ENCODE measurements around the gene KRTAP10-5. TPM values are rescaled to one million over a fixed set of nuclear protein-coding genes. Genes with fewer than 3 reads are reported as not detected.
"Not testable (repeated sequence)": the region's sequence is repeated elsewhere in the genome, so short reads cannot be mapped to it uniquely, and the experiment has no call there.

KRTAP10-5 gene
- total and polyA plus RNA-seq, 2 experiments from 2014 or later = not detected

GRCh38 chr21:44594406-44594916 lies 14.1 kb upstream of the KRTAP10-5 start:
- Histone ChIP-seq H3K79me2 (ENCODE audit: insufficient read depth) (no peaks in the 10 kb centered on the region), H3K4me2 (ENCODE audit: unreplicated experiment) (no peak overlapping the region), H3K4me1 (ENCODE audit: insufficient read depth) (no peaks in the 10 kb centered on the region), H3F3A (ENCODE audit: insufficient read depth) (no peaks in the 10 kb centered on the region), H2AFZ (no peak overlapping the region), H3K4me3 (no peak overlapping the region), H3K9me3 (ENCODE audit: low read depth) (no peaks in the 10 kb centered on the region), H3K27me3 (replicated peaks; ENCODE audit: insufficient read depth) (peaks cover 15% of the 10 kb centered on the region), H3K36me3 (ENCODE audit: low read depth) (no peaks in the 10 kb centered on the region), H3K27ac (no peak overlapping the region), H3K9ac (no peak overlapping the region), H4K20me1 (ENCODE audit: insufficient read depth) (no peaks in the 10 kb centered on the region), H3K9me2 (ENCODE audit: insufficient read depth) (no peaks in the 10 kb centered on the region)
- 41 to 45% methylated on average over 12 of the region's 12 CpGs for WGBS, 2 experiments (ENCODE audit: low coverage in 1 of 2, low lambda C conversion rate in 2 of 2, missing lambda C conversion rate in 2 of 2)
- no peak for DNase-seq
- in situ Hi-C loops (cut with MboI) = loop anchor here (25.0 kb wide), 1 partner anchor 532 kb away; no protein-coding TSS in a partner anchor
- TF ChIP-seq EZH2 (IDR thresholded peaks at IDR 0.05; ENCODE audit: insufficient read depth, poor library complexity, severe bottlenecking) (no peak), EZH2phosphoT487 (IDR thresholded peaks at IDR 0.05; ENCODE audit: insufficient read depth, low read depth) (no peak)

- Histone ChIP-seq H2AFZ (no peak overlapping the region), H3K9me3 (ENCODE audit: low read depth) (no peaks in the 10 kb centered on the region), H3K4me3 (no peak overlapping the region), H3K4me2 (ENCODE audit: unreplicated experiment) (no peak overlapping the region), H3K27me3 (replicated peaks; ENCODE audit: insufficient read depth) (peaks cover 12% of the 10 kb centered on the region), H3K4me1 (ENCODE audit: insufficient read depth) (no peaks in the 10 kb centered on the region), H4K20me1 (ENCODE audit: insufficient read depth) (no peaks in the 10 kb centered on the region), H3K9me2 (ENCODE audit: insufficient read depth) (no peaks in the 10 kb centered on the region), H3K9ac (no peak overlapping the region), H3K27ac (no peak overlapping the region), H3K36me3 (ENCODE audit: low read depth) (no peaks in the 10 kb centered on the region), H3K79me2 (ENCODE audit: insufficient read depth) (no peaks in the 10 kb centered on the region), H3F3A (ENCODE audit: insufficient read depth) (no peaks in the 10 kb centered on the region)
- no peak for TF ChIP-seq EZH2phosphoT487 (IDR thresholded peaks at IDR 0.05; ENCODE audit: insufficient read depth, low read depth)
- TF ChIP-seq EZH2 (IDR thresholded peaks at IDR 0.05; ENCODE audit: insufficient read depth, poor library complexity, severe bottlenecking) = no peak
- no peak for DNase-seq
- WGBS, 2 experiments (ENCODE audit: low coverage in 1 of 2, low lambda C conversion rate in 2 of 2, missing lambda C conversion rate in 2 of 2) = 51 to 52% methylated on average over 20 of the region's 20 CpGs
- in situ Hi-C loops (cut with MboI) = loop anchor here (25.0 kb wide), 1 partner anchor 532 kb away; no protein-coding TSS in a partner anchor
Observed at GRCh38 chr21:44593598-44594405, 13.4 kb upstream of the KRTAP10-5 start.

- Histone ChIP-seq H3K9ac (no peak within 1 kb of the TSS), H3K9me2 (ENCODE audit: insufficient read depth) (no peaks in the 10 kb centered on the region), H3K27ac (no peak within 1 kb of the TSS), H3K27me3 (replicated peaks; ENCODE audit: insufficient read depth) (peaks cover 3% of the 10 kb centered on the region), H4K20me1 (ENCODE audit: insufficient read depth) (no peaks in the 10 kb centered on the region), H3K4me3 (no peak within 1 kb of the TSS), H2AFZ (no peak within 1 kb of the TSS), H3K79me2 (ENCODE audit: insufficient read depth) (no peaks in the 10 kb centered on the region), H3K4me1 (ENCODE audit: insufficient read depth) (no peaks in the 10 kb centered on the region), H3K36me3 (ENCODE audit: low read depth) (no peaks in the 10 kb centered on the region), H3K9me3 (ENCODE audit: low read depth) (no peaks in the 10 kb centered on the region), H3F3A (ENCODE audit: insufficient read depth) (no peaks in the 10 kb centered on the region), H3K4me2 (ENCODE audit: unreplicated experiment) (no peak within 1 kb of the TSS)
- in situ Hi-C loops (cut with MboI) = loop anchor here (25.0 kb wide), 1 partner anchor 530 kb away; no protein-coding TSS in a partner anchor
- no peak for DNase-seq
- TF ChIP-seq EZH2phosphoT487 (IDR thresholded peaks at IDR 0.05; ENCODE audit: insufficient read depth, low read depth) (no peak), EZH2 (IDR thresholded peaks at IDR 0.05; ENCODE audit: insufficient read depth, poor library complexity, severe bottlenecking) (no peak)
- WGBS, 2 experiments (ENCODE audit: low coverage in 1 of 2, low lambda C conversion rate in 2 of 2, missing lambda C conversion rate in 2 of 2) = 29% methylated on average over 32 to 33 of the region's 33 CpGs
Observed at GRCh38 chr21:44592446-44593311, 12.3 kb upstream of the KRTAP10-5 start, which contains the start of gene KRTAP10-6. TSS of gene KRTAP10-6 (minus strand) at chr21:44592505. CDS start at chr21:44592484, 21 bp downstream.

- not testable (repeated sequence) for H3K9ac ChIP-seq; H3K79me2 ChIP-seq (ENCODE audit: insufficient read depth); H3K36me3 ChIP-seq (ENCODE audit: low read depth); H4K20me1 ChIP-seq (ENCODE audit: insufficient read depth); H3K9me2 ChIP-seq (ENCODE audit: insufficient read depth); H3K4me3 ChIP-seq; H3K27ac ChIP-seq; H3K4me1 ChIP-seq (ENCODE audit: insufficient read depth); DNase-seq; H2AFZ ChIP-seq; H3K4me2 ChIP-seq (ENCODE audit: unreplicated experiment); H3K27me3 ChIP-seq (replicated peaks; ENCODE audit: insufficient read depth); H3K9me3 ChIP-seq (ENCODE audit: low read depth); H3F3A ChIP-seq (ENCODE audit: insufficient read depth)
- in situ Hi-C loops (cut with MboI) = loop anchor here (25.0 kb wide), 1 partner anchor 529 kb away; no protein-coding TSS in a partner anchor
- 11% methylated on average over 2 to 3 of the region's 4 CpGs for WGBS, 2 experiments (ENCODE audit: low coverage in 1 of 2, low lambda C conversion rate in 2 of 2, missing lambda C conversion rate in 2 of 2)
Observed at GRCh38 chr21:44591801-44592130, 11.4 kb upstream of the KRTAP10-5 start.

GRCh38 chr21:44590897-44591800 lies 10.7 kb upstream of the KRTAP10-5 start:
- not testable (repeated sequence) for H2AFZ ChIP-seq; H3K36me3 ChIP-seq (ENCODE audit: low read depth); H3K9ac ChIP-seq; H3K4me1 ChIP-seq (ENCODE audit: insufficient read depth); H3K27ac ChIP-seq; H3K27me3 ChIP-seq (replicated peaks; ENCODE audit: insufficient read depth); H3K4me3 ChIP-seq; H3K9me3 ChIP-seq (ENCODE audit: low read depth); H3K79me2 ChIP-seq (ENCODE audit: insufficient read depth); H3F3A ChIP-seq (ENCODE audit: insufficient read depth); H3K9me2 ChIP-seq (ENCODE audit: insufficient read depth); DNase-seq; H4K20me1 ChIP-seq (ENCODE audit: insufficient read depth); H3K4me2 ChIP-seq (ENCODE audit: unreplicated experiment)
- WGBS, 2 experiments (ENCODE audit: low coverage in 1 of 2, low lambda C conversion rate in 2 of 2, missing lambda C conversion rate in 2 of 2) = 12% methylated on average over 14 to 18 of the region's 19 CpGs
- in situ Hi-C loops (cut with MboI) = loop anchor here (25.0 kb wide), 1 partner anchor 529 kb away; no protein-coding TSS in a partner anchor

All from GM23248 (cell line).